ENCODE measurements around the gene SLC22A7.

The SLC22A7 gene

DNA sequence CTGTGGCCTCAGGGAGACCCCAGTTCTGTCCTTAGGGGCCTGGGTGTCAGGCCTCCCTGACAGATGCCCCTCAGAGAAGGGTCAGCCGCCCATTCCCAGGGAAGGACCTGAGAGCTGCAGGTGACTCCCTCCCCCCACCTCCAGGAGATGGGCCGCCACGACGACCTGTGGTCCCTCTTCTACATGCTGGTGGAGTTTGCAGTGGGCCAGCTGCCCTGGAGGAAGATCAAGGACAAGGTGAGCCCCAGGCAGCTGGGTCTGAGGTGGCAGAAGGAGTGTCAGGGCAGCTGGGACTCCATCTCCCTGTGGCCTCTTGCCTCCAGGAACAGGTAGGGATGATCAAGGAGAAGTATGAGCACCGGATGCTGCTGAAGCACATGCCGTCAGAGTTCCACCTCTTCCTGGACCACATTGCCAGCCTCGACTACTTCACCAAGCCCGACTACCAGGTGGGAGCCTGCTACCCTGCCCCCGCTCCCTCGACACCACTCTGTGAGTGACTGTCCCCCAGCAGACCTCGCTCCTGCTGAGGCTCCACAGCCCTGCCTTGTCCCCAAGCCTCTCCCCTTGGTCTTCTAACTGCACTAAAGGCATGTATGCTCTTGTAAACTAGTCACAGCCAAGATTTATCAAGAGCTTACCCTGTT is 42.5 kb upstream of the SLC22A7 start:
- CTCF ChIA-PET, result interaction anchor here (0.6 kb wide), 2 partner anchors 146 to 181 kb away, joined by 3 read pairs; no protein-coding TSS in a partner anchor
- Histone ChIP-seq H3K4me1 (ENCODE audit: control insufficient read depth, insufficient read depth, low read length) (peaks cover 9% of the 10 kb centered on the region; the same call in 1 of the 2 replicates), H3K27ac (ENCODE audit: extremely low read depth, low read depth, low read length) (no peak overlapping the region), H3K9me3 (ENCODE audit: control insufficient read depth, insufficient read depth, low read depth, low read length) (no peaks in the 10 kb centered on the region), H3K4me3 (ENCODE audit: low read depth, low read length) (no peak overlapping the region), H3K36me3 (ENCODE audit: control insufficient read depth in 2 of 2, insufficient read depth in 1 of 2, low read length in 2 of 2) (no peaks in the 10 kb centered on the region)
- POLR2A ChIA-PET, result interaction anchor here (0.6 kb wide), 2 partner anchors 31 to 261 kb away, joined by 3 to 4 read pairs; no protein-coding TSS in a partner anchor
- TF ChIP-seq ZNF585B (tag by site-specific recombination; IDR thresholded peaks at IDR 0.05) (no peak), IKZF3 (tag by site-specific recombination; IDR thresholded peaks at IDR 0.05) (no peak), KLF1 (tag by site-specific recombination; IDR thresholded peaks at IDR 0.05) (no peak), CTCF (tag by site-specific recombination; IDR thresholded peaks at IDR 0.05) (no peak), ZBTB21 (tag by site-specific recombination; IDR thresholded peaks at IDR 0.05) (no peak), ZFHX2 (tag by site-specific recombination; conservative IDR thresholded peaks at IDR 0.05) (no peak), ZNF549 (tag by site-specific recombination; IDR thresholded peaks at IDR 0.05) (no peak)
- TF ChIP-seq, protein P1, sequence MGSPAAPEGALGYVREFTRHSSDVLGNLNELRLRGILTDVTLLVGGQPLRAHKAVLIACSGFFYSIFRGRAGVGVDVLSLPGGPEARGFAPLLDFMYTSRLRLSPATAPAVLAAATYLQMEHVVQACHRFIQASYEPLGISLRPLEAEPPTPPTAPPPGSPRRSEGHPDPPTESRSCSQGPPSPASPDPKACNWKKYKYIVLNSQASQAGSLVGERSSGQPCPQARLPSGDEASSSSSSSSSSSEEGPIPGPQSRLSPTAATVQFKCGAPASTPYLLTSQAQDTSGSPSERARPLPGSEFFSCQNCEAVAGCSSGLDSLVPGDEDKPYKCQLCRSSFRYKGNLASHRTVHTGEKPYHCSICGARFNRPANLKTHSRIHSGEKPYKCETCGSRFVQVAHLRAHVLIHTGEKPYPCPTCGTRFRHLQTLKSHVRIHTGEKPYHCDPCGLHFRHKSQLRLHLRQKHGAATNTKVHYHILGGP (tag by site-specific recombination; IDR thresholded peaks at IDR 0.05), result no peak
- TF ChIP-seq, protein P2, sequence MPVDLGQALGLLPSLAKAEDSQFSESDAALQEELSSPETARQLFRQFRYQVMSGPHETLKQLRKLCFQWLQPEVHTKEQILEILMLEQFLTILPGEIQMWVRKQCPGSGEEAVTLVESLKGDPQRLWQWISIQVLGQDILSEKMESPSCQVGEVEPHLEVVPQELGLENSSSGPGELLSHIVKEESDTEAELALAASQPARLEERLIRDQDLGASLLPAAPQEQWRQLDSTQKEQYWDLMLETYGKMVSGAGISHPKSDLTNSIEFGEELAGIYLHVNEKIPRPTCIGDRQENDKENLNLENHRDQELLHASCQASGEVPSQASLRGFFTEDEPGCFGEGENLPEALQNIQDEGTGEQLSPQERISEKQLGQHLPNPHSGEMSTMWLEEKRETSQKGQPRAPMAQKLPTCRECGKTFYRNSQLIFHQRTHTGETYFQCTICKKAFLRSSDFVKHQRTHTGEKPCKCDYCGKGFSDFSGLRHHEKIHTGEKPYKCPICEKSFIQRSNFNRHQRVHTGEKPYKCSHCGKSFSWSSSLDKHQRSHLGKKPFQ (tag by site-specific recombination; IDR thresholded peaks at IDR 0.05), result no peak
- TF ChIP-seq, protein P3, sequence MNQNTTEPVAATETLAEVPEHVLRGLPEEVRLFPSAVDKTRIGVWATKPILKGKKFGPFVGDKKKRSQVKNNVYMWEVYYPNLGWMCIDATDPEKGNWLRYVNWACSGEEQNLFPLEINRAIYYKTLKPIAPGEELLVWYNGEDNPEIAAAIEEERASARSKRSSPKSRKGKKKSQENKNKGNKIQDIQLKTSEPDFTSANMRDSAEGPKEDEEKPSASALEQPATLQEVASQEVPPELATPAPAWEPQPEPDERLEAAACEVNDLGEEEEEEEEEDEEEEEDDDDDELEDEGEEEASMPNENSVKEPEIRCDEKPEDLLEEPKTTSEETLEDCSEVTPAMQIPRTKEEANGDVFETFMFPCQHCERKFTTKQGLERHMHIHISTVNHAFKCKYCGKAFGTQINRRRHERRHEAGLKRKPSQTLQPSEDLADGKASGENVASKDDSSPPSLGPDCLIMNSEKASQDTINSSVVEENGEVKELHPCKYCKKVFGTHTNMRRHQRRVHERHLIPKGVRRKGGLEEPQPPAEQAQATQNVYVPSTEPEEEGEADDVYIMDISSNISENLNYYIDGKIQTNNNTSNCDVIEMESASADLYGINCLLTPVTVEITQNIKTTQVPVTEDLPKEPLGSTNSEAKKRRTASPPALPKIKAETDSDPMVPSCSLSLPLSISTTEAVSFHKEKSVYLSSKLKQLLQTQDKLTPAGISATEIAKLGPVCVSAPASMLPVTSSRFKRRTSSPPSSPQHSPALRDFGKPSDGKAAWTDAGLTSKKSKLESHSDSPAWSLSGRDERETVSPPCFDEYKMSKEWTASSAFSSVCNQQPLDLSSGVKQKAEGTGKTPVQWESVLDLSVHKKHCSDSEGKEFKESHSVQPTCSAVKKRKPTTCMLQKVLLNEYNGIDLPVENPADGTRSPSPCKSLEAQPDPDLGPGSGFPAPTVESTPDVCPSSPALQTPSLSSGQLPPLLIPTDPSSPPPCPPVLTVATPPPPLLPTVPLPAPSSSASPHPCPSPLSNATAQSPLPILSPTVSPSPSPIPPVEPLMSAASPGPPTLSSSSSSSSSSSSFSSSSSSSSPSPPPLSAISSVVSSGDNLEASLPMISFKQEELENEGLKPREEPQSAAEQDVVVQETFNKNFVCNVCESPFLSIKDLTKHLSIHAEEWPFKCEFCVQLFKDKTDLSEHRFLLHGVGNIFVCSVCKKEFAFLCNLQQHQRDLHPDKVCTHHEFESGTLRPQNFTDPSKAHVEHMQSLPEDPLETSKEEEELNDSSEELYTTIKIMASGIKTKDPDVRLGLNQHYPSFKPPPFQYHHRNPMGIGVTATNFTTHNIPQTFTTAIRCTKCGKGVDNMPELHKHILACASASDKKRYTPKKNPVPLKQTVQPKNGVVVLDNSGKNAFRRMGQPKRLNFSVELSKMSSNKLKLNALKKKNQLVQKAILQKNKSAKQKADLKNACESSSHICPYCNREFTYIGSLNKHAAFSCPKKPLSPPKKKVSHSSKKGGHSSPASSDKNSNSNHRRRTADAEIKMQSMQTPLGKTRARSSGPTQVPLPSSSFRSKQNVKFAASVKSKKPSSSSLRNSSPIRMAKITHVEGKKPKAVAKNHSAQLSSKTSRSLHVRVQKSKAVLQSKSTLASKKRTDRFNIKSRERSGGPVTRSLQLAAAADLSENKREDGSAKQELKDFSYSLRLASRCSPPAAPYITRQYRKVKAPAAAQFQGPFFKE (tag by site-specific recombination; IDR thresholded peaks at IDR 0.05; ENCODE audit: borderline replicate concordance), result no peak

- TF ChIP-seq ZNF266 (tag by site-specific recombination; IDR thresholded peaks at IDR 0.05; ENCODE audit: low read depth) (no peak), ZNF169 (tag by site-specific recombination; IDR thresholded peaks at IDR 0.05) (no peak), ZNF621 (tag by site-specific recombination; IDR thresholded peaks at IDR 0.05) (no peak)
- Histone ChIP-seq H3K27ac (ENCODE audit: extremely low read depth, low read depth, low read length) (no peak overlapping the region), H3K4me3 (ENCODE audit: low read depth, low read length) (no peak overlapping the region), H3K4me1 (ENCODE audit: control insufficient read depth, insufficient read depth, low read length) (peaks cover 3% of the 10 kb centered on the region; the same call in 1 of the 2 replicates), H3K36me3 (ENCODE audit: control insufficient read depth in 2 of 2, insufficient read depth in 1 of 2, low read length in 2 of 2) (no peaks in the 10 kb centered on the region), H3K9me3 (ENCODE audit: control insufficient read depth, insufficient read depth, low read depth, low read length) (no peaks in the 10 kb centered on the region)
- CTCF ChIA-PET, result interaction anchor here (0.6 to 1.1 kb wide), 2 partner anchors 78 to 145 kb away, joined by 3 to 7 read pairs; no protein-coding TSS in a partner anchor
- POLR2A ChIA-PET, result no interaction called here
Observed at GRCh38 chr6:43256670-43257366, 41.2 kb upstream of the SLC22A7 start.

All from HEK293 (cell line).